WERI-Rb-1 (cell line): Measurements from ENCODE around the gene DSCAM.

Experiments used
- DNase-seq: peaks from one replicate; pipeline ENCODE4 v3.0.0-alpha.2; 2020
- H3K27ac ChIP-seq: fragments of 250-450 bp; sonication (Bioruptor Pico); 2 replicates; pipeline ENCODE4 v1.5.1; 2020; ENCODE audit warnings: mild to moderate bottlenecking, moderate library complexity
- H3K27me3 ChIP-seq: fragments of 250-450 bp; sonication (Bioruptor Pico); 2 replicates; pipeline ENCODE4 v1.5.1; 2021; ENCODE audit warnings: mild to moderate bottlenecking, low read depth, moderate library complexity; ENCODE audit not compliant: insufficient read depth, severe bottlenecking
- H3K36me3 ChIP-seq: fragments of 250-450 bp; sonication (Bioruptor Pico); 2 replicates; pipeline ENCODE4 v1.5.1; 2020; ENCODE audit warnings: mild to moderate bottlenecking, moderate library complexity
- H3K4me3 ChIP-seq: 2 replicates; pipeline ENCODE4 v1.5.1; 2011; ENCODE audit warnings: low read depth, mild to moderate bottlenecking, control low read depth, low read length
- H3K9me3 ChIP-seq: fragments of 250-450 bp; sonication (Bioruptor Pico); 2 replicates; pipeline ENCODE4 v1.5.1; 2021; ENCODE audit warnings: mild to moderate bottlenecking, moderate library complexity; ENCODE audit not compliant: severe bottlenecking
- CTCF ChIP-seq: IDR thresholded peaks from 2 replicates; pipeline ENCODE4 v1.5.1; 2011; ENCODE audit warnings: low read depth, mild to moderate bottlenecking, control low read depth, inconsistent platforms, low read length

Gene DSCAM

GRCh38 chr21:40164905-40165772 is 681.8 kb downstream of the DSCAM start:
- H3K36me3 ChIP-seq, result no peaks in the 10 kb centered on the region
- no peak overlapping the region for H3K27ac ChIP-seq
- no peaks in the 10 kb centered on the region for H3K9me3 ChIP-seq
- no peaks in the 10 kb centered on the region for H3K27me3 ChIP-seq
- no peak for DNase-seq
- TF ChIP-seq CTCF, result no peak
- no peak overlapping the region for H3K4me3 ChIP-seq

- no peak overlapping the region for H3K4me3 ChIP-seq
- H3K27ac ChIP-seq, result no peak overlapping the region
- TF ChIP-seq CTCF, result no peak
- no peak for DNase-seq
- H3K9me3 ChIP-seq, result no peaks in the 10 kb centered on the region
- H3K36me3 ChIP-seq, result no peaks in the 10 kb centered on the region
- no peaks in the 10 kb centered on the region for H3K27me3 ChIP-seq
Observed at GRCh38 chr21:40162075-40162474, 684.9 kb downstream of the DSCAM start.

- H3K4me3 ChIP-seq, result no peak overlapping the region
- no peaks in the 10 kb centered on the region for H3K36me3 ChIP-seq
- no peaks in the 10 kb centered on the region for H3K9me3 ChIP-seq
- no peak for TF ChIP-seq CTCF
- no peak overlapping the region for H3K27ac ChIP-seq
- DNase-seq, result no peak
- no peaks in the 10 kb centered on the region for H3K27me3 ChIP-seq
Observed at GRCh38 chr21:40160911-40161310, 686.0 kb downstream of the DSCAM start.

GRCh38 chr21:40158366-40158765 is 688.6 kb downstream of the DSCAM start:
- H3K27me3 ChIP-seq, result no peaks in the 10 kb centered on the region
- H3K4me3 ChIP-seq, result no peak overlapping the region
- TF ChIP-seq CTCF, result no peak
- H3K9me3 ChIP-seq, result no peaks in the 10 kb centered on the region
- no peak overlapping the region for H3K27ac ChIP-seq
- no peak for DNase-seq
- H3K36me3 ChIP-seq, result no peaks in the 10 kb centered on the region

- DNase-seq, result no peak
- no peak for TF ChIP-seq CTCF
- Histone ChIP-seq H3K27me3 (no peaks in the 10 kb centered on the region), H3K27ac (no peak overlapping the region), H3K36me3 (no peaks in the 10 kb centered on the region), H3K4me3 (no peak overlapping the region), H3K9me3 (no peaks in the 10 kb centered on the region)
Observed at GRCh38 chr21:40155563-40155962, 691.4 kb downstream of the DSCAM start.

- Histone ChIP-seq H3K36me3 (no peaks in the 10 kb centered on the region), H3K4me3 (no peak overlapping the region), H3K27ac (no peak overlapping the region), H3K27me3 (no peaks in the 10 kb centered on the region), H3K9me3 (no peaks in the 10 kb centered on the region)
- DNase-seq, result no peak
- no peak for TF ChIP-seq CTCF
Observed at GRCh38 chr21:40153351-40153750, 693.6 kb downstream of the DSCAM start.
